Left cardiac atrium (tissue), 4 donors: ENCODE data around the gene GREM2. TPM values are rescaled to one million over a fixed set of nuclear protein-coding genes. Genes with fewer than 3 reads are reported as not detected.
A peak's percentile ranks its signal among the peaks of the same experiment; 100 is the strongest.

Source experiments
- ATAC-seq, 2 donors: fragments of 200-7000 bp; cut with Tn5 transposase; one replicate each; pipeline ENCODE4 v1.9.1; 2020; ENCODE audit warnings: mild to moderate bottlenecking in 2 of 2, moderate library complexity in 2 of 2
- DNase-seq: peaks from one replicate; pipeline ENCODE4 v3.0.0-alpha.2; 2020
- intact Hi-C, 2 donors: fragments of 100-400 bp; cut with DNase I; formaldehyde crosslinking; loops; one replicate each; pipeline versions ENCODE4 v1.14.1 to v1.15.1; 2022 to 2023
- total RNA-seq, 2 donors: library from RNA; stranded (reverse); fragmentation: NEBNext Ultra II Directional; extraction: Animal tissue kit (Norgen Biotek cat#: 25700); gene quantifications; one replicate each; pipeline ENCODE4 v1.2.1, GENCODE V29; 2021
- donor health status: DM: no; HTN: yes; CAD: no.
- donor health status: DM: no; HTN: yes; CAD: no; lungs with severe emphysema.
- donor health status: DM: yes; HTN: yes; CAD: no.
- donor health status: Dilated cardiomyopathy.

The GREM2 gene
- total RNA-seq, 2 donors from 2014 or later = not detected

- DNase-seq (no peak), ATAC-seq (peak in 1 of 2 donors; percentile 86)
- intact Hi-C loops = no loop called here
Observed at GRCh38 chr1:240612811-240613210, 856 bp upstream of the GREM2 start.

- intact Hi-C loops = no loop called here
- DNase-seq (no peak), ATAC-seq (no peak)
Observed at GRCh38 chr1:240611228-240611618, 732 bp downstream of the GREM2 start.

DNA sequence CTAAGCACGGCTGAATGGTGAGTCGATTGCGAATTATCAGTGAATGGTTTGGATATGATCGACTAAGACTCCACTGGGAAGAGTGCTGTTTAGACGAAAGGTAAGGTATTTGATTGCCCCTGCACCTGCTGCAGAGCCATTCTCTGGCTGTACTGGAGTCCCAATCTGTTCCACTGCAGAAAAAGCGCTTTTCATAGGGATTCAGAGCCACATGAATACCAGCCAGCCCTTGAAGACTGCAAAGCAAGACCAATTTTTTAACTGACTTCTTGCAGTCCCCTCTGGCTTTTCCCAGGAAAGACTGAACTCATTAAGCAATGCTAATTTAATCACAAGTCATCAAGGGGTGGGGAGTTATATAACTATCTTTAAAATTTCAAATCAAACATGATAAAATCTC, 1.3 kb downstream of the GREM2 start:
- DNase-seq = no peak

GRCh38 chr1:240609527-240610060, 2.4 kb downstream of the GREM2 start:
- no peak for DNase-seq
- ATAC-seq = no peak
- intact Hi-C loops = no loop called here

More for the DNA sequence above, 1.3 kb downstream of the GREM2 start:
- intact Hi-C loops = no loop called here
- ATAC-seq = no peak

- intact Hi-C loops = no loop called here
- no peak for DNase-seq
Observed at GRCh38 chr1:240608707-240609106, 3.2 kb downstream of the GREM2 start.

GRCh38 chr1:240607006-240607405, 4.9 kb downstream of the GREM2 start:
- intact Hi-C loops = no loop called here
- ATAC-seq (no peak), DNase-seq (no peak)

More at GRCh38 chr1:240608707-240609106, 3.2 kb downstream of the GREM2 start:
- no peak for ATAC-seq

- intact Hi-C loops = no loop called here
- ATAC-seq = no peak
- no peak for DNase-seq
Observed at GRCh38 chr1:240602189-240602588, 9.8 kb downstream of the GREM2 start.

DNA sequence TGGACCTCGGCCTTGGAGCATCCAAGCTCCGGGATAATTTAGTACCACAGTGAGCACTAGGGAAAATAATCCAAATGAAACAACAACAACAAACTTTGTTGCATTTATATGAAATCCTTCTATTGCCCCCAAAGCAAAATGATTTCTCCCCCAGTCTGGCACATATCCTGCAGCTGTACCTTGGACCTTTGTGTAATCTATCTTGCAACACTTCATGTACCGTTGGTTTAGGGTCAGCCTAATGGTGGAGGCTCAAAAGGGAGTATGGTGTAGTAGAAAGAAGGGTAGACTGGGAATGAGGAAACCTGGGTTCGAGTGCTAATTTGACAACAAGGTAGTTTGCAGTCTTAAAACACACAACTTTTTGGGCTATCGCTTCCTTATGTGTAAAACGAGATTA, 12.1 kb downstream of the GREM2 start:
- no peak for ATAC-seq
- intact Hi-C loops = no loop called here
- DNase-seq = no peak

GRCh38 chr1:240599299-240599698, 12.7 kb downstream of the GREM2 start:
- no peak for DNase-seq
- no peak for ATAC-seq
- intact Hi-C loops = no loop called here

DNA sequence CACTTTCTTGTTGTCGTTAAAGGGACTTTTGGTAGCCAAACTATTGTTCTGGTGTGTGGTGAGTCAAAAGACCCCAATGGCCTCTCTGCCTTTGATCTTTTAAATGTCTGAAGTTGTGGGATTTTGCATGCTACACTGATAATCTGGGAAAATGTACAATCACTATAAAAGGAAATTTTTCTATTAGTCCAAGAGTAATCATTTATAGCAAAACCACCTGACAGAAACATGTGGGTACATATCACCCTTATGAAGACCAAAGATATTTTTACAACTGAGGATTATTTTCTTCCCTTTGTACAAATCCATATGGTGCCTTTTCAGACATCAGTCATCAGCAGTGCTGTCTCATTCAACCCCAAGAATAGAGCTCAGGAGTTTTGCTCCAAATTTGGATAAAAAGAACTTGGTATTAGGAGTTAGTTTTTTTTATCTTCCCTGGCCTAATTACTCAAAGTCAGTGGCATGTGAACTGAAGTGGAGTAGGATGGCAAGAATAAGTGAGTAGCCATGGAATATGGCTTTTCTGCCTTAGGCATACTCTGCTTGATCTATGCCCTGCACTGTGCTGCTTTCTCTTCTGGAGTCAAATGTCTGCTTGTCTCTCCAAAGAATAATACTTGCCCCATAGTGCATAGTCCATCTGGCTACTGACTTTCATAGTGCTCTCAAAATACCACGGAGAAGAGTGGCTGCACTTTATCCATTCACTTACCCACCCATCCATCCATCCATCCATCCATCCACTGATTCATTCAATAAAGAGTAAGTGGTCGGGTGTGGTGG, 13.5 kb downstream of the GREM2 start:
- no peak for ATAC-seq
- no peak for DNase-seq
- intact Hi-C loops = no loop called here

DNA sequence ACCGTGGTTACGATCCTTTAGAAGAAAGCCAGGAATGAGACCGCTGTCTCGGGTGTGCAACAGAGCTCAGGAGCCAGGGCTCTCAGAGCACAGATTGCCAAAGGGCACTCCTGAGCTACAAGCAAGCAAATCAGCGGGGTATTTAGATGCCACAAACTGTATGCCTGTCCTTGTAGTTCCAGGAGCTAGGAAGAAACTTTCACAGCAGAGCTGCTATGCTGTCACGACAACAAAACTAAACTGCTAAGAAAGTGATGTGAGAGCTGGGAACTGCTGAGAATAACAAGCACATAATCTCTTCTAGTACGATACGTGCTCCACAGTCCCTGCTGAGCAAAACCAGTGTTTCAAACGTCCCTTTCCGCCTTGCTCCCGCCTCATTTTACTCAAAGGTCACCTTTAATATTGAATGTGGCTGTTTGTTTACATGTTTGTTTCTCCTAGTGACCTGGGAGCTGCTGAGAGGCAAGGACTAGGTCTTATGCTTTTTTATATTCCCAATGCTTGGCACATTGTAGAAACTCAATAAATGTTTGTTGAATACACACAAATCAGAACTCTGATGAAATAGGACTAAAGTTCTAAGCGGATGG, 14.7 kb downstream of the GREM2 start:
- ATAC-seq (no peak), DNase-seq (no peak)
- intact Hi-C loops = no loop called here

GRCh38 chr1:240595476-240595875, 16.5 kb downstream of the GREM2 start:
- DNase-seq = no peak
- intact Hi-C loops = no loop called here
- no peak for ATAC-seq

DNA sequence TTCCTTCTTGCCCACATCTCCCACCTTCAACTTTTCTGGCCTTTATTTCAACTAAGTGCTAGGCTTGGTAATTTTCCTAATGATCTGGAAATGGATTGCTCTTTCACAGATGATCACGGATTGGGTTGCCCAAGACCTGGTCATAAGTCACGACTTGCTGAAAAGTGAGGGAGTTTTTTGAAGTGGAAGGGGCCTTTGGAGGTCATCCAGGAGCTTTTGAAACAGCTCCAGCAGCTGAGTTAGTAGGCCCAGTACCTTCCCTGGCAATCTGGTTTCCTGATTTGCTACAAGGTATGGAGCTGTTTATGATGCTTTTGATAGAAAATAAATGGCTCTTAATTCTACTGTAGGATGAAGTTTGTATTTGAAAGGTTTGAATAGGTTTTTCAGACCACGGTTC, 20.4 kb downstream of the GREM2 start:
- ATAC-seq = no peak
- DNase-seq = no peak
- intact Hi-C loops = no loop called here

DNA sequence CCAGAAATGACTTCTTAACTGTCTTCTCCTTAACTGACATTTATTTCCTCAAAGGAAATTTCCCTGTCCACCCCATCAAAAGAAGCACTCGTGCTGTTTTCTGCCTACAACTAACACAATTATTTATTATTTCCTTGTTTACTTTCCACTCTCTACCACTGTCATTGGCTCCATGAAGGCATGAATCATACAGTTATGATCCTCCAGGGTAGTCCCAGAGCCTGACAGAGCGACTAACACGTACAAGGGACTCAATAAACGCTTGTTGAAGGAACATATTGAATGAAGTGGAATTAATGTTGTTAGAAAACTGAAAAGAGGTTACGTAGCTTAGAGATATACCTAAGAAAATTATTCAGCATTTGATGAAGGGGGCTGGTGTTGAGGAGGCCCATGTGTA, 20.9 kb downstream of the GREM2 start:
- DNase-seq (no peak), ATAC-seq (no peak)
- intact Hi-C loops = no loop called here

- DNase-seq (no peak), ATAC-seq (no peak)
- intact Hi-C loops = no loop called here
Observed at GRCh38 chr1:240589585-240590110, 22.3 kb downstream of the GREM2 start.

GRCh38 chr1:240586006-240586405, 25.9 kb downstream of the GREM2 start:
- ATAC-seq (no peak), DNase-seq (no peak)
- intact Hi-C loops = no loop called here

DNA sequence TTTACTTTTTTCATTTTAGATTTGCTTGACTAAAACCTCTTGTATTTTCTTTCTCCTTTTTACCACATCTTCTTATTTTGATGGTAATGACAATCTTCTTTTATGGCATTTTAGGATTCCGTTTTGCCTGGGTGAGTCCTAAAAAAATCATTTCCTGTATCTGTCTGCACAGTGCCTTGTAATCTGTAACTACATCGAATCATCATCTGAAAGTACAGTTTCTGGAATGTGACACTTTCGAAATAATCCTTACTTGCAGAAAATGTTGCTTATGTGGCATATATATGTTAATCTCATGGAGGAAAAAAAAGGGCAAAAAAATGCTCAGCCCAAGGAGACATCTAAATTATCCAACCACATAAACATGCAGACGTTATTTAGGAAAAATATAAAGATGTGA, 29.0 kb downstream of the GREM2 start:
- ATAC-seq = no peak
- intact Hi-C loops = no loop called here
- no peak for DNase-seq

DNA sequence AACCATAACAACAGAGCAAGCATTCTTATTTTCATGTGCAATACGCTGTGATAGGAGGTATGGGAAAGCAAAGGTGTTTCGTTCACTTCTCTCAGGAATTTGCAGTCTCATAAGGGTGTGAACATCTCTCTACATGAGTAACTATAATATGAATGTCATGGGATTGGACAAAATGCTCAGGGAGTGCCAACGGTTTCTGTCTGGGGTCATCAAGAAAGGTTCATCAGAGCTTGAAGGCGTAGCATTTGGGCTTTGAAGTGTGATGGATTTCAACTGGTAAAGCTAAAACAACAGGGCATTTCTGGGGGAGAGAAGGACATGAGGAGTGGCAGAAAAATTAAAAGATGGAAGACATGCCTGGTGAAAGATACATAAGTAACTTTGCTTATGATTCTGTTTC, 32.4 kb downstream of the GREM2 start:
- intact Hi-C loops = no loop called here
- DNase-seq = no peak
- no peak for ATAC-seq

- DNase-seq (no peak), ATAC-seq (no peak)
- intact Hi-C loops = no loop called here
Observed at GRCh38 chr1:240577095-240577494, 34.9 kb downstream of the GREM2 start.

DNA sequence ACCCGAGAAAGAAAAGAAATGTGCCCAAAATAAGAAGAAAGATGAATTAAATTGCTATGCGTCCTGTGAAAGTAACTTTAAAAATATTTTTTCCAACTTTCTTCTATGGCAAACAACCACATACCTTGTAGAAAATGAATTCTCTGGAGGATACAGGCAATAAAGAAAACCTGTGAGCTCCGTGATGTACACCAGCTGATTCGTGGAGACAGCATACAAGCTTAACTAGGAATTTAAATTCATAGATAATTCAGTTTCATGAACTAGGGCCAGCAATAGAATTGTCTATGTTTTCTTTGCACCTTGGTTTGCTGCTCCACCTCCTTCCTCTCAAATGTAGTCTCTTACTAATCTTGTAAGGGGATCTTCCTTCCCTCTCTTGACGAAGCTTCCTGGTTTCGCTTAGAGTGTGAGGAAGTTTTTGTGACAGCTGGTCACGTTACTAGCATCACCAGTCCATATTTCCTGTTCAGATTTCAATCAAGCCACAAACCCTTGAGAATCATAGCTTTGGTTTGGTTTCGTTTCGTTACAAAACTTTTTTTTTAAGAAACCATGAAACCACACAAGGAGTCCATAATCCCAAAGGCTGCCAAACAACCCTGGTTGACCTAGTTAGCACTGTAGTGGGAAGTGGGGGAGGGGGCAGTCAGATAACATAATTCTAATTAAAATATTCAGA, 35.8 kb downstream of the GREM2 start:
- ATAC-seq (peak in 1 of 2 donors; percentile 38), DNase-seq (no peak)
- intact Hi-C loops = no loop called here
